ENCODE measurements around the gene PRKCD.

The PRKCD gene

DNA sequence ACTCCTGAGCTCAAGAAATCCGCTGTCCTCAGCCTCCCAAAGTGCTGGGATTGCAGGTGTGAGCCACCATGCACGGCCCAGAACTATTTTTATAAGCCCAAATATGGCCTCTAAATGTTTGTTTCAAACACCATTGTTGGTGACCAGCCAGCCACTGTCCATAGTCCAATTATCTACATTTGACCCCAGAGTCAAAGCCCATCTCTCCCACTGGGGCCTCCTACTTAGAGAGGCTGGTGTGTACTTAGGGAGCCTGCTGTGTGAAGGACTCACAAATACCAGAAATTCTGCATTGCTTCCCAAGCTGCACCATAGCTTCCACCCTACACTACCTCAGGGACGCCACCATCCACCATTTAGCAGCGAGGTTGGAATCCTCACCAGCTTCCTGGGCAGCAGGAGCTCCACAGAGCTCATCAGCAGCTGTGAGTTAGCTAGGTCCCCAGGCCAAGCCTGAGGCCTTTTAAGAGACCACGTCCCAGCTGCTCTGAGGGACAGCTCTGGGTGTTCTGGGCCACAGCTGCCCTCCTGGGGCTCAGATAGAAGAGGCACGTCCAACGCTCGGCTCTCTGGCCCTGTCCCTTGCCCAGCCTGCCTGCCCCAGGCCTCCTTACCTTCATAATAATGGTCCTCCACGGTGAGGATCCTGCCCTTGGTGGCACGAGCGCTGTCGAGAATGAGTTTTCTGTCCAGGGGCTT lies 65.3 kb downstream of the PRKCD start:
- no peak for TF ChIP-seq POLR2AphosphoS5 (IDR thresholded peaks at IDR 0.05; ENCODE audit: borderline replicate concordance, low read depth, low read length)
- TF ChIP-seq FOXP2 (optimal IDR thresholded peaks at IDR 0.05; ENCODE audit: control extremely low read depth, extremely low read length, insufficient read depth): no peak
- Histone ChIP-seq H3K4me3 (no peak overlapping the region), H3K27ac (no peak overlapping the region), H3K9ac (ENCODE audit: insufficient read length) (no peak overlapping the region), H3K9me3 (ENCODE audit: low read depth, low read length) (no peaks in the 10 kb centered on the region), H3K36me3 (ENCODE audit: insufficient read depth, low read length) (peaks cover 28% of the 10 kb centered on the region; the same call in 1 of the 2 replicates)
- DNase-seq (ENCODE audit: low read depth, low spot score): no peak

DNA sequence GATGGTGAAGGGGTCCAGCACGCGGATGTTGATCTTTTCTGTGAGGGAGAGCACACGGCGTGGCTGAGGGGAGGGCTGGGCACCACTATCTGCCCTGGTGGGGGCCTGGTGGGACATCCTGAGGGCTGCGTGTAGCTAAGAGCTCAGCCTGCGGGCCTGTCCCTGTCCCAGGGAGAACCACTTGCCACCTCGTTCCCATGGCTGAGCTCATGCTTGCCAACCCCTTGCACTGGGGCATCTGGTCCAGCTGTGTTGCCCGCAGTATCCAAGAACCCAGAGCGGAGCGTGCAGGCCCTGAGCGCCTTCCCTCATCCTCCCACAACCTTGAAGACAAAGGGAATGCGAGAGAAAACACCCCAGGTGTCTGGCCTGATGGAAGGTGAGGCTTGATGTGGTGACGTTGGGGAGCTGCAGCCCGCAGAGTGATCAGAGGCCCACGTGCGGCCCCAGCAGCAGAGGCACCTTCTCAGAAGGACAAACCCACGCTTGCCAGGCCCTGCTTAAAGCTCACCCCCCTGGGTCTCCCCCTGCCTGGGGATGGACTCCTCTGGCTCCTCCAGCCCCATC lies 65.9 kb downstream of the PRKCD start:
- Histone ChIP-seq H3K9ac (ENCODE audit: insufficient read length) (no peak overlapping the region), H3K4me3 (no peak overlapping the region), H3K27ac (no peak overlapping the region), H3K9me3 (ENCODE audit: low read depth, low read length) (no peaks in the 10 kb centered on the region), H3K36me3 (ENCODE audit: insufficient read depth, low read length) (peaks cover 33% of the 10 kb centered on the region; the same call in 1 of the 2 replicates)
- no peak for DNase-seq (ENCODE audit: low read depth, low spot score)
- no peak for TF ChIP-seq FOXP2 (optimal IDR thresholded peaks at IDR 0.05; ENCODE audit: control extremely low read depth, extremely low read length, insufficient read depth)
- TF ChIP-seq POLR2AphosphoS5 (IDR thresholded peaks at IDR 0.05; ENCODE audit: borderline replicate concordance, low read depth, low read length): no peak
- TF ChIP-seq EZH2 (IDR thresholded peaks at IDR 0.05): no peak

DNA sequence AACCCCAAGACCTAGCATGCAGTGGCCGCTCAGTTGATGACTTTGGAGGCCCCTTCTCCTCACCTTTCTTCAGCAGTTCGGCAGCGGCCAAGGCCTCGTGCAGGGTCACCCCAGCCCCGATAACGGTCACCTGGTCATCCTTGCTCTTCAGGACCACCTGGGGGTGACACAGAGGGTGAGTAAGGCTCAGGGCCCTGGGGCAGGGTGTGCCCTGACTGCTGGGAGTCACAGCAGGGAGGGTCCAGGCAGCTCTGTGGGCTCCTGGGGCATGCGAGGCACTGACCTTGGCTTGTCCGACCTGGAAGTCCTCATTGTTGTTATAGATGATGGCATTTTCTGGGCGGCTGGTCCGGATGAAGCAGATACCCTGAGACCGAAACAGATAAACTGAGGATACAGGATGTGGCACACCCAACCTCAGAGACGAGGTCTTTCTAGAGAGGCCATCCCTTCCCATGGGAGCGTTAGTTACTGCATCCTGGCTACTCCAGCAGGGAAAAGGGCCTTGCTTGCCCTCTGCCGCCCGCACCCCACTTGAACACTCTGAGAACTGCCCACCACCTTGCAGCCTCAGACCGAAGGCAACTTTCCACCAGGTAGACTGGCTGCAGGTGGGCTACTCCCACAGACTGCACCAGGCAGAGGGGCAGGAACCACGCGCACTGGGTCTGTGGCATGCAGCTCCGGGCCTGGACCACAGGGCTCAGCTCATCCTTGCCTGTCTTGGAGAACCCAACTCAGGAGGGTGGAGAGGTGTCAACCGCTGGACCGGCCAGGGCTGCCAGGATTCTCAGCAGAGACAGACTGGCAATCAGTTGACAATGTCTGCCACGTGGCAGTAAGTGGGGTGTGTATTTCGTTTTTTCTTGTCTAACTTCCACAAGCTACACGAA lies 67.2 kb downstream of the PRKCD start:
- H3K9ac ChIP-seq (ENCODE audit: insufficient read length): no peak overlapping the region
- no peak for TF ChIP-seq EZH2 (IDR thresholded peaks at IDR 0.05)
- no peak for TF ChIP-seq POLR2AphosphoS5 (IDR thresholded peaks at IDR 0.05; ENCODE audit: borderline replicate concordance, low read depth, low read length)
- TF ChIP-seq FOXP2 (optimal IDR thresholded peaks at IDR 0.05; ENCODE audit: control extremely low read depth, extremely low read length, insufficient read depth): no peak
- no peak overlapping the region for H3K27ac ChIP-seq
- no peaks in the 10 kb centered on the region for H3K9me3 ChIP-seq (ENCODE audit: low read depth, low read length)
- no peak overlapping the region for H3K4me3 ChIP-seq
- H3K36me3 ChIP-seq (ENCODE audit: insufficient read depth, low read length): peaks cover 35% of the 10 kb centered on the region; the same call in 1 of the 2 replicates
- no peak for DNase-seq (ENCODE audit: low read depth, low spot score)

- H3K36me3 ChIP-seq (ENCODE audit: insufficient read depth, low read length): peaks cover 37% of the 10 kb centered on the region; the same call in 1 of the 2 replicates
Measured at GRCh38 chr3:53229171-53229570, 68.2 kb downstream of the PRKCD start.

DNA sequence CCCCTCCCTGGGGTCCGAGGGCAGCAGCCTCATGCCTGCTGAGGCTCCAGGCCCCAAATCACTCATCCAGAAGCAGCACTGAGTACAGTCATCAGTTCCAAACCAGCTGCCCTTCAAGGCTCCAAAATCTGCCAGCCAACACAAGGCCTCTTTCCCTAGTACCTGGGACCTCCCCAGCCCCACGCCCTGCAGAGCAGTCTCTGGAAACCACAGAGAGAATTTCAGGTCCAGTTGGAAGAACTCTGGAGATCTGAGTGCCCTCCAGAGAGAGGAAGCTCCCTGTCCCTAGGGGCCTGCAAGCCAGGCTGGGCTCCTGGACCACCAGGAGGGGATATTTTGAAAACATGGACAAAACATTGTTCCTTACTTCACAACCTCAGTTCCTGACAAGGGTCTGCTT lies 68.6 kb downstream of the PRKCD start:
- Histone ChIP-seq H3K36me3 (ENCODE audit: insufficient read depth, low read length) (peaks cover 37% of the 10 kb centered on the region; the same call in 1 of the 2 replicates), H3K9ac (ENCODE audit: insufficient read length) (no peak overlapping the region), H3K4me3 (no peak overlapping the region), H3K27ac (no peak overlapping the region), H3K9me3 (ENCODE audit: low read depth, low read length) (no peaks in the 10 kb centered on the region)
- TF ChIP-seq EZH2 (IDR thresholded peaks at IDR 0.05): no peak
- TF ChIP-seq POLR2AphosphoS5 (IDR thresholded peaks at IDR 0.05; ENCODE audit: borderline replicate concordance, low read depth, low read length): no peak
- TF ChIP-seq FOXP2 (optimal IDR thresholded peaks at IDR 0.05; ENCODE audit: control extremely low read depth, extremely low read length, insufficient read depth): no peak
- DNase-seq (ENCODE audit: low read depth, low spot score): no peak

More at GRCh38 chr3:53229171-53229570, 68.2 kb downstream of the PRKCD start:
- no peak for TF ChIP-seq POLR2AphosphoS5 (IDR thresholded peaks at IDR 0.05; ENCODE audit: borderline replicate concordance, low read depth, low read length)
- no peak for TF ChIP-seq FOXP2 (optimal IDR thresholded peaks at IDR 0.05; ENCODE audit: control extremely low read depth, extremely low read length, insufficient read depth)
- no peak for TF ChIP-seq EZH2 (IDR thresholded peaks at IDR 0.05)
- no peak for DNase-seq (ENCODE audit: low read depth, low spot score)
- no peak overlapping the region for H3K27ac ChIP-seq
- no peaks in the 10 kb centered on the region for H3K9me3 ChIP-seq (ENCODE audit: low read depth, low read length)
- no peak overlapping the region for H3K4me3 ChIP-seq
- no peak overlapping the region for H3K9ac ChIP-seq (ENCODE audit: insufficient read length)

- DNase-seq (ENCODE audit: low read depth, low spot score): no peak
- TF ChIP-seq EZH2 (IDR thresholded peaks at IDR 0.05) (no peak), FOXP2 (optimal IDR thresholded peaks at IDR 0.05; ENCODE audit: control extremely low read depth, extremely low read length, insufficient read depth) (no peak), POLR2AphosphoS5 (IDR thresholded peaks at IDR 0.05; ENCODE audit: borderline replicate concordance, low read depth, low read length) (no peak)
- H3K36me3 ChIP-seq (ENCODE audit: insufficient read depth, low read length): peaks cover 36% of the 10 kb centered on the region; the same call in 1 of the 2 replicates
- H3K9me3 ChIP-seq (ENCODE audit: low read depth, low read length): no peaks in the 10 kb centered on the region
- no peak overlapping the region for H3K27ac ChIP-seq
- no peak overlapping the region for H3K4me3 ChIP-seq
- H3K9ac ChIP-seq (ENCODE audit: insufficient read length): no peak overlapping the region
Measured at GRCh38 chr3:53230041-53230621, 69.1 kb downstream of the PRKCD start.

GRCh38 chr3:53230789-53231188 lies 69.8 kb downstream of the PRKCD start:
- DNase-seq (ENCODE audit: low read depth, low spot score): no peak
- H3K4me3 ChIP-seq: no peak overlapping the region
- no peak overlapping the region for H3K9ac ChIP-seq (ENCODE audit: insufficient read length)
- H3K36me3 ChIP-seq (ENCODE audit: insufficient read depth, low read length): peaks cover 33% of the 10 kb centered on the region; the same call in 1 of the 2 replicates
- no peak for TF ChIP-seq POLR2AphosphoS5 (IDR thresholded peaks at IDR 0.05; ENCODE audit: borderline replicate concordance, low read depth, low read length)
- TF ChIP-seq FOXP2 (optimal IDR thresholded peaks at IDR 0.05; ENCODE audit: control extremely low read depth, extremely low read length, insufficient read depth): no peak
- TF ChIP-seq EZH2 (IDR thresholded peaks at IDR 0.05): no peak
- H3K27ac ChIP-seq: no peak overlapping the region
- H3K9me3 ChIP-seq (ENCODE audit: low read depth, low read length): no peaks in the 10 kb centered on the region

All from SK-N-MC (cell line).